ENCODE results near the gene PANK4.

PANK4 gene

GRCh38 chr1:2516946-2517345 lies 9.4 kb downstream of the PANK4 start:
- TF ChIP-seq FOXP2 (optimal IDR thresholded peaks at IDR 0.05; ENCODE audit: control extremely low read depth, extremely low read length, insufficient read depth) (no peak), EZH2 (IDR thresholded peaks at IDR 0.05) (no peak), POLR2AphosphoS5 (IDR thresholded peaks at IDR 0.05; ENCODE audit: borderline replicate concordance, low read depth, low read length) (no peak)
- no peak overlapping the region for H3K9ac ChIP-seq (ENCODE audit: insufficient read length)
- H3K36me3 ChIP-seq (ENCODE audit: insufficient read depth, low read length), result peaks cover 63% of the 10 kb centered on the region; the same call in 1 of the 2 replicates
- H3K27ac ChIP-seq, result no peak overlapping the region
- H3K9me3 ChIP-seq (ENCODE audit: low read depth, low read length), result no peaks in the 10 kb centered on the region
- DNase-seq (ENCODE audit: low read depth, low spot score), result no peak
- no peak overlapping the region for H3K4me3 ChIP-seq

- H3K9ac ChIP-seq (ENCODE audit: insufficient read length), result no peak overlapping the region
- no peak for DNase-seq (ENCODE audit: low read depth, low spot score)
- no peak overlapping the region for H3K27ac ChIP-seq
- peaks cover 62% of the 10 kb centered on the region; the same call in 1 of the 2 replicates for H3K36me3 ChIP-seq (ENCODE audit: insufficient read depth, low read length)
- H3K4me3 ChIP-seq, result no peak overlapping the region
- H3K9me3 ChIP-seq (ENCODE audit: low read depth, low read length), result no peaks in the 10 kb centered on the region
- no peak for TF ChIP-seq POLR2AphosphoS5 (IDR thresholded peaks at IDR 0.05; ENCODE audit: borderline replicate concordance, low read depth, low read length)
Observed at GRCh38 chr1:2516124-2516523, 10.3 kb downstream of the PANK4 start.

GRCh38 chr1:2515763-2516080 lies 10.7 kb downstream of the PANK4 start:
- no peak overlapping the region for H3K27ac ChIP-seq
- no peaks in the 10 kb centered on the region for H3K9me3 ChIP-seq (ENCODE audit: low read depth, low read length)
- peaks cover 62% of the 10 kb centered on the region; the same call in 1 of the 2 replicates for H3K36me3 ChIP-seq (ENCODE audit: insufficient read depth, low read length)
- no peak overlapping the region for H3K4me3 ChIP-seq
- TF ChIP-seq POLR2AphosphoS5 (IDR thresholded peaks at IDR 0.05; ENCODE audit: borderline replicate concordance, low read depth, low read length), result no peak
- no peak for TF ChIP-seq EZH2 (IDR thresholded peaks at IDR 0.05)
- no peak for TF ChIP-seq FOXP2 (optimal IDR thresholded peaks at IDR 0.05; ENCODE audit: control extremely low read depth, extremely low read length, insufficient read depth)
- H3K9ac ChIP-seq (ENCODE audit: insufficient read length), result no peak overlapping the region
- DNase-seq (ENCODE audit: low read depth, low spot score), result no peak

GRCh38 chr1:2514863-2515762 lies 11.3 kb downstream of the PANK4 start:
- TF ChIP-seq FOXP2 (optimal IDR thresholded peaks at IDR 0.05; ENCODE audit: control extremely low read depth, extremely low read length, insufficient read depth) (no peak), POLR2AphosphoS5 (IDR thresholded peaks at IDR 0.05; ENCODE audit: borderline replicate concordance, low read depth, low read length) (no peak), EZH2 (IDR thresholded peaks at IDR 0.05) (no peak)
- H3K9me3 ChIP-seq (ENCODE audit: low read depth, low read length), result no peaks in the 10 kb centered on the region
- DNase-seq (ENCODE audit: low read depth, low spot score), result no peak
- H3K4me3 ChIP-seq, result no peak overlapping the region
- H3K27ac ChIP-seq, result no peak overlapping the region
- H3K9ac ChIP-seq (ENCODE audit: insufficient read length), result no peak overlapping the region
- peaks cover 62% of the 10 kb centered on the region; the same call in 1 of the 2 replicates for H3K36me3 ChIP-seq (ENCODE audit: insufficient read depth, low read length)

GRCh38 chr1:2513939-2514652 lies 12.3 kb downstream of the PANK4 start:
- TF ChIP-seq POLR2AphosphoS5 (IDR thresholded peaks at IDR 0.05; ENCODE audit: borderline replicate concordance, low read depth, low read length), result no peak
- no peak for TF ChIP-seq EZH2 (IDR thresholded peaks at IDR 0.05)
- TF ChIP-seq FOXP2 (optimal IDR thresholded peaks at IDR 0.05; ENCODE audit: control extremely low read depth, extremely low read length, insufficient read depth), result no peak
- Histone ChIP-seq H3K27ac (no peak overlapping the region), H3K9ac (ENCODE audit: insufficient read length) (no peak overlapping the region), H3K4me3 (no peak overlapping the region), H3K36me3 (ENCODE audit: insufficient read depth, low read length) (peaks cover 62% of the 10 kb centered on the region; the same call in 1 of the 2 replicates), H3K9me3 (ENCODE audit: low read depth, low read length) (no peaks in the 10 kb centered on the region)
- DNase-seq (ENCODE audit: low read depth, low spot score), result no peak

GRCh38 chr1:2512862-2513421 lies 13.5 kb downstream of the PANK4 start:
- Histone ChIP-seq H3K36me3 (ENCODE audit: insufficient read depth, low read length) (peaks cover 54% of the 10 kb centered on the region; the same call in 1 of the 2 replicates), H3K9me3 (ENCODE audit: low read depth, low read length) (no peaks in the 10 kb centered on the region), H3K4me3 (no peak overlapping the region), H3K27ac (no peak overlapping the region), H3K9ac (ENCODE audit: insufficient read length) (no peak overlapping the region)
- TF ChIP-seq POLR2AphosphoS5 (IDR thresholded peaks at IDR 0.05; ENCODE audit: borderline replicate concordance, low read depth, low read length) (no peak), FOXP2 (optimal IDR thresholded peaks at IDR 0.05; ENCODE audit: control extremely low read depth, extremely low read length, insufficient read depth) (no peak), EZH2 (IDR thresholded peaks at IDR 0.05) (no peak)
- DNase-seq (ENCODE audit: low read depth, low spot score), result no peak

GRCh38 chr1:2510366-2511155 lies 15.8 kb downstream of the PANK4 start:
- no peaks in the 10 kb centered on the region for H3K9me3 ChIP-seq (ENCODE audit: low read depth, low read length)
- no peak overlapping the region for H3K9ac ChIP-seq (ENCODE audit: insufficient read length)
- no peak for DNase-seq (ENCODE audit: low read depth, low spot score)
- H3K27ac ChIP-seq, result no peak overlapping the region
- no peak overlapping the region for H3K4me3 ChIP-seq
- TF ChIP-seq POLR2AphosphoS5 (IDR thresholded peaks at IDR 0.05; ENCODE audit: borderline replicate concordance, low read depth, low read length), result no peak
- TF ChIP-seq FOXP2 (optimal IDR thresholded peaks at IDR 0.05; ENCODE audit: control extremely low read depth, extremely low read length, insufficient read depth), result no peak
- TF ChIP-seq EZH2 (IDR thresholded peaks at IDR 0.05), result no peak
- H3K36me3 ChIP-seq (ENCODE audit: insufficient read depth, low read length), result peaks cover 36% of the 10 kb centered on the region; the same call in 1 of the 2 replicates
